ENCODE data around the gene IGF2R.
"Not testable (repeated sequence)": the region's sequence is repeated elsewhere in the genome, so short reads cannot be mapped to it uniquely, and the experiment has no call there.

IGF2R gene

DNA sequence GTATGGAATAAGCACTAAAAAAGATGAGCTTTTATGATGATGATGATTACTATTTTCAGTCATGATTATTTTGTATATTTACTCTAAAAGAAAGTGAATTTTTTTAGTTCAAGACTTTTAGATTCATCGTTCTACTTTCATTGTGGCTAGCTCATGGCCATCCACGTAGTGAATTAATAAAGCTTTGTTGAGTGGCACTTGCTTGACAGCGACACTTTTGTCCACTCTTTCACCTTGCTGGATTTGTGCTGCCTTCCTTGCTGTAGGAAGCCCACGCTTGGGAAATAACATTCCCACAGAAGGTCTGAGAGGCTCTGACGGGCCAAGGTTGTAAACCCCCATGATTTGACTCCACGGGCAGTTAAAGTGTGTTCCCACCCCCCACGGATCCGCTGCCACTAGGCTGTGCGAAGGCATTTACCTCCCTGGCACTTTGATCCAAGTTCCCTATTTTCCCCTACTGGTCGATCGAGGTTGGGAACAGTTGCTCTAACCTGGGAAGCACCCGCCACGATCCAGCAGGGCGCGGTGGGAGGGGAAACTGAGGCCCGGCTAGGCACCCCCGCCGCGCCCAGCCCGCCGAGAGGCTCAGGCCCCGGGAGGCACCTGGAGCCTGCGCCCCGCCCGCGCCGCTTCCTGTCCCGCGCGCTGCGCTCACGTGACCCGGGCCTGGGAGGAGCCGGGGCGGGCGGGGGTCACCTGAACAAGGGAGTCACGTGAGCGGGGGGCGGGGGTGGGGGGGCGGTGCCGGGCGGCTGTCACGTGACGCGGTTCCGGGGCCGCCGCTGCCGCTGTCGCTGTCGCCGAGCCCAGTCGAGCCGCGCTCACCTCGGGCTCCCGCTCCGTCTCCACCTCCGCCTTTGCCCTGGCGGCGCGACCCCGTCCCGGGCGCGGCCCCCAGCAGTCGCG lies at the start of gene IGF2R:
IGF2R (plus strand) TSS at position 788 of the 909 bp plus-strand sequence. CDS start 165 bp downstream, outside the sequence.
- DNase-seq (ENCODE audit: low spot score): peak; percentile 93

DNA sequence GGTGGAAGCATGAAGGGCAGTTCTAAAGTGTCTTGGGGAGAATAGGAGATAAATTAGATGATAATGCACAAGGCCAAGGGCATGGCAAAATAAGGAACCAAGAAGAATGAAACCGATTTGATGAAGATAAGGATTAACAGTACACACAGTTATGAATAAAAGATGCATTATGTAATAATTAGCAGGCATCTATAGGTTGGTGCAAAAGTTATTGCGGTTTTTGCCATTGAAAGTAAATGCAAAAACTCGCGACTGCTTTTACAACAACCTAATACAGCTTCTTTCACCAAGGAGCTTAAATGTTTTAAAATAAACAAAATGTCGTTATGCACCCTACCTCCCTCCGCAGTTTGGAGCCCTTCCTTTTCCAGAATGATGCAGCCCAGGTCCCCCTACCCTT lies 49.1 kb upstream of the IGF2R start:
- DNase-seq (ENCODE audit: low spot score): no peak

DNA sequence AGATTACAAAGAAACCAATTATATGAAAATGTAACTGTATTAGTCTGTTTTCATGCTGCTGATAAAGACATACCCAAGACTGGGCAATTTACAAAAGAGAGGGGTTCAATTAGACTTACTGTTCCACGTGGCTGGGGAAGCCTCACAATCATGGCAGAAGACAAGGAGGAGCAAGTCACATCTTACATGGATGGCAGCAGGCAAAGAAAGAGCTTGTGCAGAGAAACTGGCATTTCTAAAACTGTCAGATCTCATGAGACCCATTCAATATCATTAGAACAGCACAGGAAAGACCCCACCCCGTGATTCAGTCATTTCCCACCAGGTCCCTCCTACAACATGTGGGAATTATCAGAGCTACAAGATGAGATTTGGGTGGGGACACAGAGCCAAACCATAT lies 44.7 kb upstream of the IGF2R start:
- not testable (repeated sequence) for DNase-seq (ENCODE audit: low spot score)

DNA sequence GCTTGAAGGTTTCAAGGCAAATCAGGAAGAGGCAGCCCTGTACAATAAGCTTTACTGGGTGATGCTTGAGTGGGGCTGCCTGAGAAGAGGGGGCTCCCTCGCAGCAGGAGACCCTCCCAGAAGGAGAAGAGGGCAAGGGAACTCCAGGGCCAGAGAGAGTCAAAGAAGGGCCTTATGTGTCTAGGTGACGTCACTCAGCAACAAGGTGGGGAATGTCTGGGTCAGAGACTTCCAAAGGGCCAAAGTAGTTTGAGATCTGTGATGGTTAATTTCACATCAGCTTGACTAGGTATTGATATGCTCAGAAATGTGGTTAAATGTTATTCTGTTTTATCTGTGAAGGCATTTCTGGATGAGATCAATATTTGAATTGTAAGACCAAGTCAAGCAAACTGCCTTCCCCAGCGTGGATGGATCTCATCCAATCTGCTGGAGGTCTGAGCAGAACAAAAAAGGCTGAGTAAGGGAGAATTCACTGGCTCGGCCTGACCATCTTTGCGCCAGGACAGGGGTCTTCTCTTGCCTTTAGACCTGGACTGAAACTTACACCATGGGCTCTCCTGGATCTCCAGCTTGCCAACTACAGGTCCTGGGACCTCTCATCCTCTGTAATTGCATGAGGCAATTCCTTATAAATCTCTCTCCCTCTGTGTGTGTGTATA lies 42.2 kb upstream of the IGF2R start:
- no peak for DNase-seq (ENCODE audit: low spot score)

DNA sequence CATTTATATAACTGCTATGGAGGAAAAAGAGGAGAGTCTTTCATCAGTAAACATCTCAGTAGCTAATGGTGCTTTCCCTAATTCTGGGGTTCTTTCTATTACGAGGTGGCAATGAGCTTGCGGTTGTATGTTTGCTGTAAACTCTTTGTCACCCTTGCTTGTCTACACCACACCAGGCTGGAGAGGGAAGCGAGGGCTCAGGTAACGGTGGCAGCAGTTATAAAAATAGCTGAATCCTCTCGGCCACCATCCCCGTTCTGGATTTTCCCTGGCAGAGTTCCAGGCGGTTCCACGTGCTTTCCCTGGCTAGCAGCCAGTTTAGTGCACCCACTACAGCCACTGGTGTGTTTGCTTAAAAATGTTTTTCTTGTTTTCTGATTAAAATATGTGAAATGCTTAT lies 39.1 kb upstream of the IGF2R start:
- no peak for DNase-seq (ENCODE audit: low spot score)

DNA sequence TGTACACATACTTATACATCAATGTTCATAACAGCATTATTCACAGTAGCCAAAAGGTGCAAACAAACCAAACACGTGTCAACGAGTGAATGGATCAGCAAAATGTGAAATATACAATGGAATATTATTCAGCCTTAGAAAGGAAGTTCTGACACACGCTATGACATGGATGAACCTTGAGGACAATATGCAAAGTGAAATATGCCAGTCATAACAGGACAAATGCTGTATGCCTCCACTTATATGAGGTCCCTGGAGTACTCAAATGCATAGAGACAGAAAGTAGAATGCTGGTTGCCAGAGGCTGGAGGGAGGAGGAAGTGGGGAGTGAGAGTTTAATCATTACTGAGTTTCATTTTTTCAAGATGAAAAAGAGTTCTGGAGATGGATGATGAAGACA lies 37.8 kb upstream of the IGF2R start:
- DNase-seq (ENCODE audit: low spot score): no peak

- no peak for DNase-seq (ENCODE audit: low spot score)
Measured at GRCh38 chr6:159931846-159932245, 37.0 kb upstream of the IGF2R start.

- DNase-seq (ENCODE audit: low spot score): no peak
Measured at GRCh38 chr6:159933077-159933476, 35.8 kb upstream of the IGF2R start.

- DNase-seq (ENCODE audit: low spot score): no peak
Measured at GRCh38 chr6:159934181-159934580, 34.7 kb upstream of the IGF2R start.

DNA sequence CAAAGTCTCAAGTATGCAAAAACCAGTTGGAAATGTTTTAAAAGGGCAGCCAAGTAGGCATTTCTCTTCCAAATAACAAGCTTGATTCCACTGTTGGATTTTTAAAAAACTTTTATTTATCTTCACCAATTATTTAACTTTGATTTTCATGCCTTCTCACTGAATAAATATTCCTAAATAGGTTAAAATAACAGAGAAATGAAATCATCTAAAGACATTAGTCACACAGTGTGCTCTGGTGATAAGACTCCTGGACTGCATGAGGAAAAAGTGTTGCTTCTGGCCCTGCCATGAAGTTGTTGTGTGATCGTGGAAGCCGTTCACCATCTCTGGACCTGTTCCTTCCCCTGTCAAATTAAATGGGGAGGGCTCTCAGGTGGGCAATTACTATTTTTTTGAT lies 33.8 kb upstream of the IGF2R start:
- DNase-seq (ENCODE audit: low spot score): no peak

- DNase-seq (ENCODE audit: low spot score): no peak
Measured at GRCh38 chr6:159935633-159936032, 33.2 kb upstream of the IGF2R start.

DNA sequence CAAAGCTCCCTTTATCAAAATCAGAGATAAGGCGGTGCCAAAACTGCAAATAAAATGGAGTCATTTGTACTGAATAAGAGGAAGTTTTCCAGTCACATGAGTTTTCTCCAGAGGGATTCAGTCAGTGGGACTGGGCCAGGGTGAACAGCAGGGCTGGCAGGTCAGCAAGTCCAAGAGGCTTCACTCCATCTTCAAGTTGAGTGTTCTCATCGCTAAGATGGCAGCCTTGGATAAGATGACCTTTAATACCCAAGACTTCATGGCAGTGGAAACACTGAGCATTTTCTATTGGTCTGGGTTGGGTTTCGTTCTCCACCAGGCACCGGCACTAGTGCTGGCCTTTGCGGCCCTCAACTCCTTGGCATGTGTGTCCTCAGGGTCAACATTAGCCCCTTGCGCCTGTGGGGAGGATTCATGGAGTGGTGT lies 29.3 kb upstream of the IGF2R start:
- DNase-seq (ENCODE audit: low spot score): no peak

GRCh38 chr6:159941286-159942113 lies 27.4 kb upstream of the IGF2R start:
- no peak for DNase-seq (ENCODE audit: low spot score)

DNA sequence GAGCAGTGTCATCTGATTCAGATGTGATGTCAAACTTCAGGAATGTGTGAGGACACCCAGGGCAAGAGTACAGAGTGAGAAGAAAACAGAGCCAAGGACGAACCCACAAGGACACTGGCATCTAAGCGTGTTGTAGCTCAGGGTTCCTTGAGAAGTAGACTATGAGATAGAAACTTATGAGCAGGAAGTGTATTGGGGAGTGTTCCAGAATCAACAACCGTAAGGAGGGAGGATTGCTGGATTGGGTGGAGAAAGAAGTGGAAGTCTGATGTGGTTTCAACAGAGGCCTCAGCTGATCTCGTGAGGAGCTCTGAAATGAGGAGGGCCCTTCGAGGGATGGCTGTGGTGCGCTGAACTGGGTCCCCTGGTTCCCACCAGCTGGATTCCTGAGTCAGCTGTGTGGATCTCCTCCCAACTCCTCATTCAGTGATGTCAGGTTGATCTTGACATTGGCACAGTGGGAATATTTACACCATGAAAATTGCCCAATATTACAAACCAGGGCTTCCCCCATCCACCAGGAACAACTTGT lies 25.7 kb upstream of the IGF2R start:
- DNase-seq (ENCODE audit: low spot score): no peak

DNA sequence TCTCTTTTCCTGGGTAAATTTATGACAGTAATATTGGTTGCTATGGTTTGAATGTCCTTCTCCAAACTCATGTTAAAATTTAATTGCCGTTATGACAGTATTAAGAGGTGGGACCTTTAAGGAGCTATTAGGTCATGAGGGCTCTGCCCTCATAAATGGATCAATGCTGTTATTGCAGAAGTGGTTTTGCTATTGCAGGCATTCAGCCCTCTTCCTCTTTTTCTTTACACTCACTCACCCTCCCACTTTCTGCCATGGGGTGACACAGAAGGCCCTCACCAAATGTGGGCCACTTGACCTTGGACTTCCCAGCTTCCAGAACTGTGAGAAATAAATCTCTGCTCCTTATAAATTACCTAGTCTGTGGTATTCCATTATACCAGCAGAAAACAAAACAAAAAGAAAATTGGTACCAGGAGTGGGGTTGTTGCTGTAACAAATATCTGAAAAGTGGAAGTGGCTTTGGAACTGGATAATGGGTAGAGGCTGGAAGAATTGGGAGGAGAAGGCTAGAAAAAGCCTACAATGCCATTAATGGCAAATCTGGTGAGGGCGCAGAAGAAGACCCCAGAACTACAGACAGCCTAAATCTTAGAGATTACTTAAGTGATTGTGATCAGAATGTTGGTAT lies 24.8 kb upstream of the IGF2R start:
- no peak for DNase-seq (ENCODE audit: low spot score)

GRCh38 chr6:159945801-159946392 lies 23.0 kb upstream of the IGF2R start:
- DNase-seq (ENCODE audit: low spot score): no peak

DNA sequence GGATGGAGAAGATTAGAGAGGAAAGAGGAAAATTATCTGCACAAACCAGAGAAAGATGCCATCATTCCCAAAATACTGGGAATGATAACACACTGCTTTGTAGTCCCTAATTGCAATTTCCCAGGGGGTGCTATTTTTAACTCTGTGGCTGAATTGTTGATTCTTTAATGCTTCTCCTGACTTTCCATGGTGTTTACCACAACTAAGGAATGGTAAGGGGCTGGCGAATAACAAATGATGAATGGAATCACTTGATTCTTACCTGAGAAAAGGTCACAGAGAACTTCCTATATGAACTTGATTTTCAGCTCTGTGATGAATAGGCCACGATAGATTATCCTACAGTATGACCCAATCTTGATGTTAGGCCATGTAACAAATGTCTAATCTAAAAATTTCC lies 22.0 kb upstream of the IGF2R start:
- DNase-seq (ENCODE audit: low spot score): no peak

DNA sequence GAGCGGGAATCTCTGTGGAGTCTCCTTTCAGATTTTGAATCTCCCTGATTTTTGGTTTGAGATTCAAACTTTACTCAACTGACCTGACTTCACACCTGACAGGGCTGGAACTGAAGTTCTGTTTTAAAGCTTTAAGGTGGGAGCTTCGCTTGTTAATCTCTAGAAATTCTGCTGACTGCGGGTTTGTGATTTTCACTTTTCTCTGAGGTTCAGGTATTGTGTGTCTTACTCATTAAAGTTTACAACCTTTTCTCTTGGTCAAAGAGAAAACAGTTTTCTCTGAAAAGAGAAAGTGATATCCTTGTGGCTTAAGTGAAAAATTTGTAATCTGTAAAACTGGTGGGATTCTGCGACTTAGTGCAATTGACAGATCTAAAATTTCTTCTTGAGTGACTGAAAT lies 20.7 kb upstream of the IGF2R start:
- no peak for DNase-seq (ENCODE audit: low spot score)

GRCh38 chr6:159951772-159952171 lies 17.1 kb upstream of the IGF2R start:
- no peak for DNase-seq (ENCODE audit: low spot score)

GRCh38 chr6:159952289-159953005 lies 16.4 kb upstream of the IGF2R start:
- DNase-seq (ENCODE audit: low spot score): no peak
